Gastroesophageal sphincter (tissue), 3 donors: ENCODE results near the gene AKAP13.

ENCODE experiments used
- CTCF ChIP-seq, 4 experiments: fragments of 200-600 bp in 2 of 4; fragments of 450-650 bp in 2 of 4; sonication (generic) in 1 of 4; IDR thresholded peaks; one replicate each; pipeline ENCODE4 v1.5.1; 2017 to 2019; ENCODE audit warnings: antibody characterized with exemption in 4 of 4, mild to moderate bottlenecking in 2 of 4, moderate library complexity in 2 of 4
- EP300 ChIP-seq: sonication (generic); formaldehyde crosslinking; IDR thresholded peaks from one replicate; pipeline ENCODE4 v1.6.1; 2017; ENCODE audit warnings: antibody characterized with exemption, mild to moderate bottlenecking
- POLR2AphosphoS5 ChIP-seq: sonication (generic); formaldehyde crosslinking; IDR thresholded peaks from one replicate; pipeline ENCODE4 v1.6.1; 2017; ENCODE audit warnings: antibody characterized with exemption

- no peak for TF ChIP-seq CTCF (IDR thresholded peaks at IDR 0.05)
- no peak for TF ChIP-seq POLR2AphosphoS5
- no peak for TF ChIP-seq EP300
Measured at GRCh38 chr15:85618228-85618505, 237.8 kb downstream of the AKAP13 start.
